A549 (cell line): ENCODE measurements around the gene CAPN6.

Experiments used
- CHD2 ChIP-seq: fragments of 150-350 bp; IDR thresholded peaks from 2 replicates; pipeline ENCODE4 v1.6.1; 2014; ENCODE audit warnings: low read length; ENCODE audit not compliant: partially characterized antibody
- POLR2A ChIP-seq: IDR thresholded peaks from 2 replicates; pipeline ENCODE4 v1.6.1; 2012; ENCODE audit warnings: mild to moderate bottlenecking, low read length
- SMC3 ChIP-seq: fragments of >200 bp; sonication (Bioruptor Twin); formaldehyde crosslinking; IDR thresholded peaks from 3 replicates; pipeline ENCODE4 v1.6.1; 2018; ENCODE audit warnings: inconsistent platforms
- ZFP36 ChIP-seq: fragments of 450-650 bp; IDR thresholded peaks from 2 replicates; pipeline ENCODE4 v1.6.1; 2014; ENCODE audit warnings: borderline replicate concordance; ENCODE audit not compliant: partially characterized antibody
- TF ChIP-seq, protein P1 (sequence below): fragments of >200 bp; sonication (Bioruptor Twin); formaldehyde crosslinking; IDR thresholded peaks from 3 replicates; pipeline ENCODE4 v1.5.1; 2016
- TF ChIP-seq, protein P2 (sequence below): IDR thresholded peaks from 2 replicates; pipeline ENCODE4 v1.6.1; 2012
- TF ChIP-seq, protein P3 (sequence below): fragments of 450-650 bp; IDR thresholded peaks from 2 replicates; pipeline ENCODE4 v1.6.1; 2014; ENCODE audit warnings: antibody characterized with exemption
- TF ChIP-seq, protein P4 (sequence below): fragments of >200 bp; sonication (Bioruptor Twin); formaldehyde crosslinking; IDR thresholded peaks from 3 replicates; pipeline ENCODE4 v1.6.1; 2016
- TF ChIP-seq, protein P5 (sequence below): fragments of 200-600 bp; sonication (generic); IDR thresholded peaks from 2 replicates; pipeline ENCODE4 v1.6.1; 2016; ENCODE audit warnings: antibody characterized with exemption, mild to moderate bottlenecking, moderate library complexity

DNA sequence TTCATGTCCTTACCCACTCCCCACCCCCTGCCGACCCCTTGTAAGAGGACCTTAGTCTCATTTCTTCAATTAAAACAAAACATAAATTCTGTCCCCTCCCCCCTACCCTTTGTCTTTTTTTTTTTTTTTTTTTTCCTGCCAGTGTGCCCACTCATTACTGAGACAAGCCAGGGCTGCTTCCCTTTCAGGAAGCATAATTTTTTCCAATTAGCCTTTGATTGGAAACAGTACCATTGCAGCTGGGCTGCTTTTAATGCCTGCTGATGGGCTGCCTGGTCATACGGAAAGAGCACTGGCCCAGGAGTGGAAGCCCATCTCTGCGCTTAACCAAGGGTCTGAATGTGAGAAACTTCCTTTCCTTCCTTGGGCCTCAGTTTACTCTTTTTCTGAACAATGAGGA, 18.6 kb upstream of the CAPN6 start:
- TF ChIP-seq, protein P1, sequence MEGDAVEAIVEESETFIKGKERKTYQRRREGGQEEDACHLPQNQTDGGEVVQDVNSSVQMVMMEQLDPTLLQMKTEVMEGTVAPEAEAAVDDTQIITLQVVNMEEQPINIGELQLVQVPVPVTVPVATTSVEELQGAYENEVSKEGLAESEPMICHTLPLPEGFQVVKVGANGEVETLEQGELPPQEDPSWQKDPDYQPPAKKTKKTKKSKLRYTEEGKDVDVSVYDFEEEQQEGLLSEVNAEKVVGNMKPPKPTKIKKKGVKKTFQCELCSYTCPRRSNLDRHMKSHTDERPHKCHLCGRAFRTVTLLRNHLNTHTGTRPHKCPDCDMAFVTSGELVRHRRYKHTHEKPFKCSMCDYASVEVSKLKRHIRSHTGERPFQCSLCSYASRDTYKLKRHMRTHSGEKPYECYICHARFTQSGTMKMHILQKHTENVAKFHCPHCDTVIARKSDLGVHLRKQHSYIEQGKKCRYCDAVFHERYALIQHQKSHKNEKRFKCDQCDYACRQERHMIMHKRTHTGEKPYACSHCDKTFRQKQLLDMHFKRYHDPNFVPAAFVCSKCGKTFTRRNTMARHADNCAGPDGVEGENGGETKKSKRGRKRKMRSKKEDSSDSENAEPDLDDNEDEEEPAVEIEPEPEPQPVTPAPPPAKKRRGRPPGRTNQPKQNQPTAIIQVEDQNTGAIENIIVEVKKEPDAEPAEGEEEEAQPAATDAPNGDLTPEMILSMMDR: no peak
- TF ChIP-seq ZFP36: no peak
- TF ChIP-seq, protein P2, sequence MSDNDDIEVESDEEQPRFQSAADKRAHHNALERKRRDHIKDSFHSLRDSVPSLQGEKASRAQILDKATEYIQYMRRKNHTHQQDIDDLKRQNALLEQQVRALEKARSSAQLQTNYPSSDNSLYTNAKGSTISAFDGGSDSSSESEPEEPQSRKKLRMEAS: no peak
- TF ChIP-seq, protein P3, sequence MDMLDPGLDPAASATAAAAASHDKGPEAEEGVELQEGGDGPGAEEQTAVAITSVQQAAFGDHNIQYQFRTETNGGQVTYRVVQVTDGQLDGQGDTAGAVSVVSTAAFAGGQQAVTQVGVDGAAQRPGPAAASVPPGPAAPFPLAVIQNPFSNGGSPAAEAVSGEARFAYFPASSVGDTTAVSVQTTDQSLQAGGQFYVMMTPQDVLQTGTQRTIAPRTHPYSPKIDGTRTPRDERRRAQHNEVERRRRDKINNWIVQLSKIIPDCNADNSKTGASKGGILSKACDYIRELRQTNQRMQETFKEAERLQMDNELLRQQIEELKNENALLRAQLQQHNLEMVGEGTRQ: no peak
- no peak for TF ChIP-seq POLR2A
- TF ChIP-seq, protein P4, sequence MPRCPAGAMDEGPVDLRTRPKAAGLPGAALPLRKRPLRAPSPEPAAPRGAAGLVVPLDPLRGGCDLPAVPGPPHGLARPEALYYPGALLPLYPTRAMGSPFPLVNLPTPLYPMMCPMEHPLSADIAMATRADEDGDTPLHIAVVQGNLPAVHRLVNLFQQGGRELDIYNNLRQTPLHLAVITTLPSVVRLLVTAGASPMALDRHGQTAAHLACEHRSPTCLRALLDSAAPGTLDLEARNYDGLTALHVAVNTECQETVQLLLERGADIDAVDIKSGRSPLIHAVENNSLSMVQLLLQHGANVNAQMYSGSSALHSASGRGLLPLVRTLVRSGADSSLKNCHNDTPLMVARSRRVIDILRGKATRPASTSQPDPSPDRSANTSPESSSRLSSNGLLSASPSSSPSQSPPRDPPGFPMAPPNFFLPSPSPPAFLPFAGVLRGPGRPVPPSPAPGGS: no peak
- TF ChIP-seq SMC3: no peak
- TF ChIP-seq, protein P5, sequence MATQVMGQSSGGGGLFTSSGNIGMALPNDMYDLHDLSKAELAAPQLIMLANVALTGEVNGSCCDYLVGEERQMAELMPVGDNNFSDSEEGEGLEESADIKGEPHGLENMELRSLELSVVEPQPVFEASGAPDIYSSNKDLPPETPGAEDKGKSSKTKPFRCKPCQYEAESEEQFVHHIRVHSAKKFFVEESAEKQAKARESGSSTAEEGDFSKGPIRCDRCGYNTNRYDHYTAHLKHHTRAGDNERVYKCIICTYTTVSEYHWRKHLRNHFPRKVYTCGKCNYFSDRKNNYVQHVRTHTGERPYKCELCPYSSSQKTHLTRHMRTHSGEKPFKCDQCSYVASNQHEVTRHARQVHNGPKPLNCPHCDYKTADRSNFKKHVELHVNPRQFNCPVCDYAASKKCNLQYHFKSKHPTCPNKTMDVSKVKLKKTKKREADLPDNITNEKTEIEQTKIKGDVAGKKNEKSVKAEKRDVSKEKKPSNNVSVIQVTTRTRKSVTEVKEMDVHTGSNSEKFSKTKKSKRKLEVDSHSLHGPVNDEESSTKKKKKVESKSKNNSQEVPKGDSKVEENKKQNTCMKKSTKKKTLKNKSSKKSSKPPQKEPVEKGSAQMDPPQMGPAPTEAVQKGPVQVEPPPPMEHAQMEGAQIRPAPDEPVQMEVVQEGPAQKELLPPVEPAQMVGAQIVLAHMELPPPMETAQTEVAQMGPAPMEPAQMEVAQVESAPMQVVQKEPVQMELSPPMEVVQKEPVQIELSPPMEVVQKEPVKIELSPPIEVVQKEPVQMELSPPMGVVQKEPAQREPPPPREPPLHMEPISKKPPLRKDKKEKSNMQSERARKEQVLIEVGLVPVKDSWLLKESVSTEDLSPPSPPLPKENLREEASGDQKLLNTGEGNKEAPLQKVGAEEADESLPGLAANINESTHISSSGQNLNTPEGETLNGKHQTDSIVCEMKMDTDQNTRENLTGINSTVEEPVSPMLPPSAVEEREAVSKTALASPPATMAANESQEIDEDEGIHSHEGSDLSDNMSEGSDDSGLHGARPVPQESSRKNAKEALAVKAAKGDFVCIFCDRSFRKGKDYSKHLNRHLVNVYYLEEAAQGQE: no peak
- no peak for TF ChIP-seq CHD2
